ENCODE measurements around the gene SCUBE1.

Gene SCUBE1

DNA sequence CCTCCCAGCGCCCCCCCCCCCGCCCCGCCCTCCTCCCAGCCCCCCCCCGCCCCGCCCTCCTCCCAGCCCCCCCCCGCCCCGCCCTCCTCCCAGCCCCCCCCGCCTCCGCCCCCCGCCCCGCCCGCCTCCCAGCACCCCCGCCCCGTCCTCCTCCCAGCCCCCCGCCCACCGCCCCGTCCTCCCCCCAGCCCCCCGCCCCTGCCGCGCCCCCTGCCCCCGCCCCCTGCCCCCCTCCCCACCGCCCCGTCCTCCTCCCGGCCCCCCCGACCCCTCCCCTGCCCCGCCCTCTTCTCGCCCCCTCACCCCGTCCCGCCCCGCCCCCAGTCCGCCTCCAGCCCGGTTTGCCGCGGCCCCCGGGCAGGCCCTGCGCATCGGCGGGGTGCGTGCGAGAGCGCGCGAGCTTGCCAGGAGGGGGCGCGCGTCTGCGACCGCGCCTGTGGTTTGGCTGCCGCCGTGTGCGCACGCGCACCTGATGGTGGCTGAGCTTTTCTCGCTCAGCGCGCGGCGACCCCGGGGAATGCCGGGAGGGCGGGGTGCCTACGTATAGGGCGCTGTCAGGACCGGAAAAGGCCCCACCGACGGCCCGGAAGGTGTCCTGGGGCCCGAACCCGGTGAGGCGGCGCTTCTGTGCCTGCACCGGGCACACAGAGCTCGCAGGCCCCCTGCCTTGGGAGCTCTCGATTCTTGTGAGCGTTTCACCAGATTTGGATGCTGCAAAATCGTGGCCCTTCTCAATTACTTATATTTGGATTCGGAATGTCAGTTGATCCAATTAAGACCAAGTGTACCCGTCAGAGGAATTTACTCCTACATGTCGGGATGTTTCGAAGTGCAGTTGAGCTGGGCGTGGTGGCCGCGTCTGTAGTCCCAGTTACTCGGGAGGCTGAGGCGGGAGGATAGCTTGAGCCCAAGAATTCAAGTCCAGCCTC, 155.7 kb downstream of the SCUBE1 start:
- DNase-seq = peak; percentile 85

- no peak for DNase-seq
Observed at GRCh38 chr22:43186272-43187170, 156.7 kb downstream of the SCUBE1 start, which contains the start of gene TTLL12. TSS of gene TTLL12 (minus strand) at chr22:43187134. CDS start at chr22:43187069, 65 bp downstream.

GRCh38 chr22:43185860-43186261, 157.3 kb downstream of the SCUBE1 start:
- peak; percentile 10 for DNase-seq

GRCh38 chr22:43183496-43184277, 159.5 kb downstream of the SCUBE1 start:
- DNase-seq = no peak

DNA sequence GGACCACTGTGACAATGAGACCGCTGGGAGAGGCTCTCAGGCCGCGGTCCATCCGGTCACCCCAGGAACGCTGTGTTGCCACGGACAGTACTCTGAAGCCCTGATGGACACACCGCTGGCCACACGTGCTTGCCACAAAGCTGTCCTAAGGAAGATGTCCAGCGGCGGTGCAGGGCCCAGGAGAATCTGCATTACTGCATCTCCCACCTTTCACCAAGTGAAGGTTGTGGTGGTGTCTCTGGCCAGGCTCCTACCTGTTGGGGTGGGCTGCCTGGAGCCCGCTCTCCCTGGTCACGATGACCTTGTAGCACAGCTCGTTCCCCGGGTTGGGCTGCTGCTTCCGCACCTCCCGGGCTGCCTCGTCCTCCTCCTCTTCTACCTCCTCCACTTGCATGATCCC, 160.4 kb downstream of the SCUBE1 start:
- DNase-seq = no peak

DNA sequence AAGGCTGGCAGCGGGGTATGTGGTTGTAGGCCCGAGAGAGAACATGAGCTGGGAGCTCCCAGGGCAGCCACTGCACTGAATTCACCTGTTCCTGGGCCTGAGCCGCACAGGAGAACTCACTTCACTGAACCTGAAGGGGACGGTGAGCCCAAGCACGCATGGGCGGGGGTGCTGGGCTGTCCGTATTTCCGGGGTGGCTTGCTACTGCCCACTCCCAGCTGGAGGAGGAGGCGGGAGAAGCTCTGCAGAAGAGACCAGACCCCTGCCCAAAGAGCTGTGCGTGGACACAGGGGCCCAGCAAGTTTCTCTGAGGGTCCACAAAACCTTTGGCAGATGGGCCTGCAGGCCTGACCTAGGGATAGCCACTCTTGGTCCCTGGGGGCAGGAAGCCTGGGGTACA, 161.1 kb downstream of the SCUBE1 start:
- DNase-seq = no peak

GRCh38 chr22:43181321-43182076, 161.7 kb downstream of the SCUBE1 start:
- no peak for DNase-seq

DNA sequence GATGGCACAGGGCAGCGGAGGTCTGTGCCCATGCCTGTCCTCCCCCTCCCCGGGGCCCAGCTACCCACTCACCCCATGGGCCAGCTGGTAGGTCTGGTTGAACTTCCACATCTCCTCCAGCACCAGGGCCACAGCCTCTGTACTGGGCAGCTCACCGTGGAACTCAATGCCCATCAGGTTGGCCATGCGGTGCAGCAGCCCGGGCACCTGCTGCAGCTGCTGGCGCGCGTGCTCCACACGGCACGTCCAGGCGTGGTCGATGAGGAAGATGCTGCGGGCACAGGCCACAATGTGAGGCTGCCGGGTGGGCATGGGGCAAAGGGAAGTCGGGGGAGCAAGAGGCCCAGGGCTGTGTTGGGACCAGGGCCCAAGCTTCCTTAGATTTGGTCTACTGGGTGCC, 162.5 kb downstream of the SCUBE1 start:
- DNase-seq = no peak

GRCh38 chr22:43179911-43180195, 163.3 kb downstream of the SCUBE1 start:
- DNase-seq = no peak

GRCh38 chr22:43179146-43179910, 163.8 kb downstream of the SCUBE1 start:
- no peak for DNase-seq

- DNase-seq = no peak
Observed at GRCh38 chr22:43177479-43177878, 165.7 kb downstream of the SCUBE1 start.

- no peak for DNase-seq
Observed at GRCh38 chr22:43176090-43176489, 167.1 kb downstream of the SCUBE1 start.

DNA sequence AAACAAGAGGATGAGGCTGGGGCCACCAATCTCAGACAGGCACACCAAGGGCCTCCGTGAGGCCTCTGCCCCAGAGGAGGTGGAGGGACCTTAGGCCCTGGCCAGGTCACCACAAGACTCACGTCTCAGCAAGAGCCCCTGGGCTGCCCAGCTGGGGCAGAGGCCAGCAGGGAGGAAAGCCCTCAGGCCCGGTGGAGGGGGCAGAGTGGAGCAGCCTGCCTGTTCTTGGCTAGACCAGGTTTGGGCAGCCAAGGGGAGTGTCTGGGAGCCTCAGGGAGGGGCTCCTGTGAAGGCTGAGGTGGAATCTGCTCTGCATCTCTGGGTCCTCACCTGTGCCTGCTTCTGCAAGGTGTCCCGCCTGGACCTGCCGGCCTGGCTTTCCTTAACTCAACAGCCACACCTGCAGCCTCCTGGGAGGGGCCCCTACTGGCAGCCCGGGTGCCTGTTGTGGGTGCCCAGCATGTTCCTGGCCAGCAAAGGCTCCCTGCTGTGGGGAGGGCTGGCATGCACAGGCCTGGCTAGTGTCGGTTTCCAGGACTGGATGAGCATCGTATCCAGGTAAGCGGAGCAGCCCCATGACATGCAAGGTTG, 168.1 kb downstream of the SCUBE1 start:
- peak; percentile 19 for DNase-seq

- DNase-seq = peak; percentile 53
Observed at GRCh38 chr22:43173976-43174720, 169.0 kb downstream of the SCUBE1 start.

DNA sequence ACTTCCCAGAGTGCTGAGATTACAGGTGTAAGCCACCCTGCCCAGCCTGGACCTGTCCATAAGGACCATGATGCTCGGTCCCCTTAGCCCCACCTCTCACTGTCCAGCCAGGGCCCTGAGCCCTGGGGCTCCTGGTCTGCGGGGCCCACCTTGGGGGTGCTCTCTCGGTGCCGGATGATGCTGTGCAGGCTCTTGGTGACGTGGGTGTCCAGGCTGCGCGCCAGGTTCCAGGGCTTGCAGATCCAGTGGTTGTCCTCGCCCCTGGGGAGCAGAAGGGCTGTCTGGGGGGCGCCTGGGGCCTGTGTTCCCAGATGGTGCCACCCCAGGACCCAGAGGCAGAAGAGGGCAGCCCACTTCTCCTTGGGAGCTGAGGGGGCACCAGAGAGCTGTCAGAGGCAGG, 169.6 kb downstream of the SCUBE1 start:
- DNase-seq = no peak

GRCh38 chr22:43172191-43172590, 171.0 kb downstream of the SCUBE1 start:
- DNase-seq = no peak

DNA sequence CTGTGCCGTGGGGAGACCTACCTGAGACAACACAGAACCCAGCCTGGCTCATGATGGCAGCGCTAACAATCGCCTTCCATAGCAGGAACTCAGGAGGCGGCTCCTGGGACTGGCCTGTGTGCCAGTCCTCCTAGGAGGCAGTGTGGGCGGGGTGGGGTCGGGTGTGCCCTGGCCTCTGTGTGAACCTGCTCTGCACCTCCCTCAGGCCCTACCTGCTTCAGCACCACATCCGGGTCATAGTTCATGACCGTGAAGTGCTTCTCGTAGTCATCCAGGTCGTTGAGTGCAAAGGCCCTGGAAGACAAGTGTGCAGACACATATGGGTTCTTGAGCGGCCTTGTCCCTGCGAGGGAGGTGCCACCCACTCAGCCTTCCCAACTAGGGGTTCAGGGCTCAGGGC, 171.6 kb downstream of the SCUBE1 start:
- DNase-seq = no peak

DNA sequence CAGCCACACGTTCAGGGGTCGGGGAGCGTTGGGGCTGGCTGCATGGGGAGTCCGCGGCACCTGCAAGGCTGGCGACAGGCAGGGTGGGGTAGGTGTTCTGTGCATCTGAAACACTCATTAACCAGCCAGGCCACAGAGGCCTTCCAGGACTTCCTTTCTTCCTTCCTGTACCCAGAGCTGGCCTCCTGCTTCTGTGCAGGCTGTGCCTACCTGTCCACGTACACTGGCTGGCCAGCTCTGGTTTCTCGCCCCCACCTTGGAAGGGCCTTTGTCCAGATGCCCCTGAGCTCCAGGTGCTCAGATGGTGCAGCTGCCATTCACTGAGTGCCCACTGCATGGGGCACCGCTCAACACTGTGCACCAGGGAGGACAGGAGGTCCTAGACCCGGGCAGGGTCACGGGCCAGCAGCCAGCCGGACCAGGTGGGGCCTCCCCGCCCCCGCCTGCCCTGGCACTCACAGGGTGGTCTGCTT, 172.1 kb downstream of the SCUBE1 start:
- no peak for DNase-seq

- DNase-seq = no peak
Observed at GRCh38 chr22:43170131-43170480, 173.1 kb downstream of the SCUBE1 start.
